Measurements from ENCODE around the gene SOX30.
A peak's percentile ranks its signal among the peaks of the same experiment; 100 is the strongest.

The SOX30 gene

DNA sequence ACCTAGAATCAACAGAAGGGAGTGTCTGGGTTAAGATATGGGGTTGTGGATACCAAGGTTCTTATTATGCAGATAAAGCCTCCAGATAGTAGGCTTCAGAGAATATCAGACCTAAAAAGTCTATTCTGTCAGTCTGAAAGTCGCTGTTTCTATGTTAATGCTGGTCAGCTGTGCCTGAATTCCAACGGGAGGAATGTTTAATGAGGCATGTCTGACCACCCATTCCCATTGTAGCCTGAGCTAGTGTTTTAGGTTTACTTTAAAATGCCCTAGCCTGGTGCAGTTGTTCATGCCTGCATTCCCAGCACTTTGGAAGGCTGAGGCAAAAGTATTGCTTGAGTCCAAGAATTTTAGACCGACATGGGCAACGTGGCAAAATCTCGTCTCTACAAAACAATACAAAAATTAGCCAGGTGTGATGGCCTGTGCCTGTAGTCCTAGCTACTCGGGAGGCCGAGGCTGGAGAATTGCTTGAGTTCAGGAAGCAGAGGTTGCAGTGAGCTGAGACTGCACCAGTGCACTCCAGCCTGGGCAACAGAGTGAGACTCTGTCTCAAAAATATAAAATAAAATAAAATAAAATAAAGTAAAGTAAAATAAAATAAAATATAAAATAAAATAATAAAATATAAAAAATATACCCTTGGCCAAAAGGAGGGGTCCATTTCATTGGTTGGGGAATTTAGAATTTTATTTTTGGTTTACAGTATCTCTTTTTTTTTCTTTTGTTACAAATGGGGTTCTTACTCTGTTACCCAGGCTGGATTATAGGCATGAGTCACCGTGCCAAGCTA lies 7.8 kb upstream of the SOX30 start:
- DNase-seq, result no peak

DNA sequence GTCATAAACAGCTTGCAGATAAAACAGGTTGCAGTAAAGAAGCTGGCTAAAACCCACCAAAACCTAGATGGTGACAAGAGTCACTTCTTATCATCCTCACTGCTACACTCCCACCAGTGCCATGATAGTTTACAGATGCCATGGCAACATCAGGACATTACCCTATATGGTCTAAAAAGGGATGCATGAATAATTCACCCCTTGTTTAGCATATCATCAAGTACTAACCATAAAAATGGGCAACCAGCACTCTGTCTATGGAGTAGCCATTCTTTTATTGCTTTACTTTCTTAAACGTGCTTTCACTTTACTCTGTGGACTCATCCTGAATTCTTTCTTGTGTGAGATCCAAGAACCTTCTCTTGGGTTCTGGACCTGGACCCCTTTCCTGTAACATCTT lies 6.7 kb upstream of the SOX30 start:
- no peak for DNase-seq

DNA sequence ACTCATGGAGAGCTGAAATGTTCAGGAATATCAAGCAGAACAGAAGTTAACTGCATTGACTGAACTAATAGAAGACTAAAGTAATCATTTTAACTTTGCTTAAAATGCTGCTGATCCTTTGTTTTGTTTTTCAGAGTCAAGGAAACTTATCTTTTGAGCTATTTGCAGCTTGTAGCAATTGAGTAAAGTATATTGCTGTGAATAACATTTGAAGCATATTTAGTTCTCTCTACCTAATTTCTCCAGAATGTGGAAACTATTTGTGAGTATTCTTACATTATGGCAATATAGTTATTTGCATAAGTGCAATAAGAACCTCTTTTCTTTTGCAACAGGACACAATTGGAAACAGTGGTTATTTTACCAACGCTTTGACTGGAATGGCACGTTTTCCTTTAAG lies 5.3 kb upstream of the SOX30 start:
- peak; percentile 14 for DNase-seq

DNA sequence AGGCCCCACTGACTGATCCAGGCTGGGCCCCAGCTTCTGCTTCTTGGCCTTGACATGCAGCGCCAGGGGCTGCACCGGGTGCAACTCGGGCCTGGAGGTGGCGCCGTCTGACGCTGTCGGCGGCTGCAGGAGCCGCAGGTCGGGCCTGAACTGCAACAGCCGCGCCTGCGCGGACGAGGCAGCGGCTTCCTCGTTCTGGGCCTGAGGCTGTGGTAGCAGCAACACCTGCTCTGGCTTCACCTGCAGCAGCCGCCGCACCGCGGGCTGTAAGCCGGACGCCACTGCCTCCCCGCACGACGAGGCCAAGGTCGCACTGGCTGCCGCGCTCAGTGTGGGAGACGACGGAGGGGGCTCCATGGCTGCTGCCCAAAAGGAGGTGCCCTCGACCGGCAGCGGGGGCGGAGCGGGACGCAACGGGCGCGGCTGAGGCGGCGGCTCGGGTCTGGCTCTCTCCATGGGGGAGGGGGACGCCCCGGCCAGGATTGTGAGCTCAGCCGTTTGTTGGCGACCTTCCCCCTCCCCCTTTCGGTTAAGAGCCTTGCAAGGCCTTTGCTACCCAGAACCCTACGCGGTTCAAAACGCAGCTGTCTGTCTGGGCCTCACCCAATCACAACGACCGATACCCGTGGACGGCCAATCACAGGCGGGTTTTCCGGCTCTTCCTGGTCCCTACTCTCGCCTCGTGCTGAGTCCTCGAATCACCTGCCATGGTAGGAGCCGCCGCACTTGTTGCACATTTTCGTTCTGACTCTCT lies 438 bp downstream of the SOX30 start:
- no peak for DNase-seq

DNA sequence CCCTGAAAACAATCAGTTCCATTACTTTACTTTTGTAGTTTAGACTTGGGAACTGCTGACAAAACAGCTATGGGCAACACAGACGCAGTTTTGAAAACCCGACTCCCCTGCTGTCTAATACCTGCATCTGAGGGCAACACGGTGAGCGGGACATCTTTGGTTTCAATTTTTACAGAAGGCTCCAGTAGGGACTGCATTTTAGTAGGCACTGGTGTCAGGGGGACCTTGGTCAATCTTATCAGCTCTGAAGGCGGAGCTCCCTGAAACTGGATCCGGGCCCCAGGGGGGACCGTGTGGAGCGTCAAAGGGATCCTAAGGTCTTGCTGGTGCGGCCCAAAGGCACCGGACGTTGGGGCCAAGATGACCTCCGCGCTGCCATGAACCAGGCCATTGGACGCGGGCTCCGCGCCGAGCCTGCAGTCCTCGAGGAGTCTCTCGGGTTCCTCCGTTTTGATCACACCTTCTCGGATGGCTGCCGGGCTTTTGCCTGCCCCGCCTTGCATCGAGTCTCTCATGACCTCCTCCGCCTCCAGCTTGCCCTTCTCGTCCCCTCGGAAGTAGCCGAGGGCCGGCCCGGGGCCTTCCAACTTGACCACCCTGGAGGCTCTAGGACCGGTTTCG lies 1.1 kb downstream of the SOX30 start:
- no peak for DNase-seq

DNA sequence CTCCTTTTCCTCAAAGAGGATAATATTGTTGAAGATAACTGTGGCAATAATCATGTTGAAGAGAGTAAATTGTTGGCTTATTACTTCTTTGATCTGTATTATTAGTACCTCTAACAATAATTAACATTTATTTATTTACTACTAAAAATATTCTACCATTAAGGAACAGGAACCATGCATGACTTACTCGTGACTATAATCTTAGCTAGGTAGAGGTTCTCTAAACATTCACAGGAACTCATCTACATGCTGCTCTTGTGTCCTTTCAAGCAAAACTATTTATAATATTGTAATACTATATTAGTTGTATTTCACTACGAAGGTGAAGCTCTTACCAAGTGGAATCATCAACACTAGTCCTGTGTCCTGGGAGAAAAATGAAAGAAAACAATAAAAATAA lies 3.1 kb downstream of the SOX30 start:
- DNase-seq, result no peak

DNA sequence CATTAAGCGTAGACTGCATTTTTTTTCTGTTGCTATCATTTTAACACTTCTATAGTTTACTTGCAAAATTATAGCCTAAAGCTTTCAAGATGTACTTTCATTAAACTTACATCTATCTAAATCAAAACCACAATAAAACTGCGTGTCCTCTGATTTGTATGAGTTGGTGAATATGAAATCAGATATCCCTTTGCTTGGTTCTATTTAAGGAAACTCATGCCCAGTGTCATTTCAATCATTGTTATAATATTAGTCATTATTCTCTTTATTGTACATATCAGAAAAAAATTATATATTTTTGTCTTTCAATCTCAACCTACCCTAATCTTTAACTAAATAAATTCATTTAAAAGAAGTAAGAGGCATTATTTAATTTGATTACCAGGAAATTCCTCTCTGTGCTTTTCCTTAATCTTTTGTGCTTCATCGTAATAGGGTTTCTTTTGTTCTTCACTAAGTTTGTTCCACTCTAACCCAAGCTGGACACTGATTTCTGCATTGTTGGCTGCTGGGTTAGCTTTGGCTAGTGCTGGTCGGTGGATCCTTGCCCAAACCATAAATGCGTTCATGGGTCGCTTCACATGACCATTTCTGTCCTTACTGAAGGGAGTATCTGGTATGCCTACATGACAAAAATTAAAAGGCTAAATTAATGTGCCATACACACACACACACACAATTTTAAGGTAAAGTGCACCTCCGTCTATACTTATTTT lies 3.8 kb downstream of the SOX30 start:
- no peak for DNase-seq

DNA sequence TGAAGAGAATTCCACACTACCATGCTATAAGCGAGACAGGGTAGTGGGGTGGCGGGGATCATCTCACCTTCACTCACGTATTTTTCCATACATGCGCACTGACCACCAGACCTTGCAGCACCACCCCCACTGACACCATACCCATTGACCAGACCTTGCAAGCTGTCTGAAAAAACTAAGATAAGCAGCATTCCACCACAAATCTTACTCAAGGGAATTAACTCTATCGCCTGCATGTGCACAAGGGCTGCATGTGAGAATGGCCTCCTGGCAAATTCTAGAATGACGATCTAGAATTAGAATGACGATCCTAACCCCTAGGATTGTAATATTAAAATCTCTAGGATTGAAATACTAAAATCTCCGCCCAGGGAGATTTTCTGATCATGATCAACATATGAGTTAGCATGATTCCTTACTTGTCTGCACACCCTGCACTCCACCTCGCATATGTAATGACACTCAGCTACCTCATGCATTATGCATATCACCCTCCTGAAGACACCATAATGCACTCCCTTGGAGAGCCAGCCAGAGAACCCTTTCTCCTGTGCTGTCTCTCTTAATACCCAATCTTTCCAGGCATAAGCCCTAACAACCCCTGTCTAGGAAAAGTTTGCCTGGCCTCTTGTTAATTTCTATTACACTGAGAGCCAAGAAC lies 11.7 kb downstream of the SOX30 start:
- DNase-seq, result no peak

DNA sequence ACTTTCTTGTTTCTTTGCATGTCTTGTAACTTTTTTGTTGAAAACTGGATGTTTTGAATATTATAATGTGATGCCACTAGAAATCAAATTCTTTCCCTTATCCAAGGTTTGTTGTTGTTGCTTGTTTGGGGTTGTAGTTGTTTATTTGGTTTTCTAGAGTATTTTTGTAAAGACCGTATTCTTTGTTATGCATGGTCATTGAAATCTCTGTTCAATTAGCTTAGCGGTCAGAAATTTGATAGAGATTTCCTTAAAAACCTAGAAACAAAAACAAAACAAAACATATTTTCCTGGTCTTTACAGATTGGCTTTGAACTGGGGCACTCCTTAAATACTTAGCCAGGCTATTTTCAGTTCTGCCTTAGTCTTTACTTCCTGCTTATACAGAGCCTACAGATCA lies 21.9 kb downstream of the SOX30 start:
- DNase-seq, result no peak

DNA sequence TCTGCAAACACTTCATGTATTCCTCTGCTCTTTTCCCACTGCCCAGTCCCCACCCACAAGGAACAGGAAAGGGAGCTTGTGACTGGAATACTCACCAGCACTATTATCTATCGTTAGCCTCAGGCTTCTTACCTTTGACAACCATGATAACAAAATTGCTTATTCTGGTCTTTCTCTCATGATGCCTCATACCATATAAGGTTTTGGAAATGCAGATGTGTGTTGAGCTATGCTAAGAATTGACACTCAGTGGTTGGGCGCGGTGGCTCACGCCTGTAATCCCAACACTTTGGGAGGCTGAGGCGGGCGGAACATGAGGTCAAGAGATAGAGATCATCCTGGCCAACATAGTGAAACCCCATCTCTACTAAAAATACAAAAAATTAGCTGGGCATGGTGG lies 25.4 kb downstream of the SOX30 start:
- DNase-seq, result no peak

DNA sequence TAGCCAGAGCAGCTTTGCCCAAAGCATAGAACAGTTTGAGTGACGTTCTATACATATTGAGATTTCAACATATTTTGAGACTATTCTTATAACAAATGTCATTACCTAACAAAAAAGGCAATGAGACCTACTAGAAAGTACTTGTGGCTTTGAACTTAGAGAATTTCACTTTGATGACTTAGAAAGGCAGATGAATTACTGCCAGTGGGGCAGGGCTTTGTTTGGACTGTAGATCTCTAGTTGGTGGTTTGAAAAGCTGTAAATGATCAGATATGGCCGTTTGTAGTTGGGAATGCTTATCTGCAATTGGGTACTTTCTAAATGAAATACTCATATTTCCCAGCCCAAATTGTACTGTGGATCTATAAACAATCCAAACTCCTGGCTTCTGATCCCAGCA lies 28.1 kb downstream of the SOX30 start:
- peak; percentile 22 for DNase-seq

DNA sequence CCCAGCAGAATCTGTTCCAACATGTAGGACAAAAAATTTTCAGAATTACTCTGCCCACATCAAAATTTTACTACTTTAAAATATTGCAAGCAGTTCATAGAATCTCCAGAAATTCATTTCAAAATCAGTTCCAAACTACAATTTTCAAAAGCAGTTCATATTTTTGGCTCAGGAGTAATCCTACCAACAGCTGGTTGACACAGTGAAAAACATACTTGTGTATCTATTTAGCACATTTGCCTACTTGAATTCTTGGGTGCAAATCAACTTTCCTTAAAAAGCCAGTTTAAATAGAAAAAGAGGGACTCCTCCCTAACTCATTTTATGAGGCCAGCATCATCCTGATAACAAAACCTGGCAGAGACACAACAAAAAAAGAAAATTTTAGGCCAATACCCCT lies 31.5 kb downstream of the SOX30 start:
- no peak for DNase-seq

DNA sequence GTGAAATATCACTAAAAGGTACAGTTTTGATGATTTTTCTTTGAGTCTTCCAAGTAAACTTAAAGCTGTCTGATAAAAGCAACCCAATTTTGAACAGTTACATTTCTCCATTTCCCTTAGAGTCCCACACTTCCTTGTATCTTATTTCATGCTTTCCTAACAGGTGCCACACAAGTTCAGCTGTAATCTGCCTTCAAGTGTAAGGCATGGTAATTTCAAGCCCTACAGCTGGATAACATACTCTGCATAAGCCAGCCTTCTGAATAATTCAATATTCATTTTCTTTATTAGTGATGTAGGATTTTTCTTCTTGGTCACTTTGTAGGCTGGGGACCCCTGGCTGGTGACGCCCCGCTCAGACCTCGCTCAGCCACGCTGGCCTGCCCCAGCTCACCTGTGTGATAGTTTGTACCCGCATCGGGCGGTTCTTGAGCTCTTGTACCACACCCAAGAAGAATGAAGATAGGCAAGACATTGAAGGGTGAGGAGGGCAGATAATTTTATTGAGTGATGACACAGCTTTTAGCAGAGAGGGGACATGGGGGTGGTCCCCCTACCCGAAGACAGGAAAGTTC lies 34.0 kb downstream of the SOX30 start:
- no peak for DNase-seq

DNA sequence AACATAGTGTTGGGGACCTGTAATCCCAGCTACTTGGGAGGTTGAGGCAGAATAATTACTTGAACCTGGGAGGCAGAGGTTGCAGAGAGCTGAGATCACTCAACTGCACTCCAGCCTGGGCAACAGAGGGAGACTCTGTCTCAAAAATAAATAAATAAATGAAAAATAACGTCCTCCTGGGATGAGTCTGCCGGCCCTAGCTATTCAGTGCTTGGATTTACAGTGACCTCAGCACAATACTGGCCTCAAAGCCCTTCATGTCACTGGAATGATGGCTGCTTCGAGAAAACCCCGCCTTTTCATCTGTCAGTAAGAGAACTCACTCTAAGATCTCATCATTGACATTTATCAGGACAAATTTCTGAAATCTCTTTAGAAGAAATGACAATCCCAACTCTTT lies 35.5 kb downstream of the SOX30 start:
- DNase-seq, result no peak

DNA sequence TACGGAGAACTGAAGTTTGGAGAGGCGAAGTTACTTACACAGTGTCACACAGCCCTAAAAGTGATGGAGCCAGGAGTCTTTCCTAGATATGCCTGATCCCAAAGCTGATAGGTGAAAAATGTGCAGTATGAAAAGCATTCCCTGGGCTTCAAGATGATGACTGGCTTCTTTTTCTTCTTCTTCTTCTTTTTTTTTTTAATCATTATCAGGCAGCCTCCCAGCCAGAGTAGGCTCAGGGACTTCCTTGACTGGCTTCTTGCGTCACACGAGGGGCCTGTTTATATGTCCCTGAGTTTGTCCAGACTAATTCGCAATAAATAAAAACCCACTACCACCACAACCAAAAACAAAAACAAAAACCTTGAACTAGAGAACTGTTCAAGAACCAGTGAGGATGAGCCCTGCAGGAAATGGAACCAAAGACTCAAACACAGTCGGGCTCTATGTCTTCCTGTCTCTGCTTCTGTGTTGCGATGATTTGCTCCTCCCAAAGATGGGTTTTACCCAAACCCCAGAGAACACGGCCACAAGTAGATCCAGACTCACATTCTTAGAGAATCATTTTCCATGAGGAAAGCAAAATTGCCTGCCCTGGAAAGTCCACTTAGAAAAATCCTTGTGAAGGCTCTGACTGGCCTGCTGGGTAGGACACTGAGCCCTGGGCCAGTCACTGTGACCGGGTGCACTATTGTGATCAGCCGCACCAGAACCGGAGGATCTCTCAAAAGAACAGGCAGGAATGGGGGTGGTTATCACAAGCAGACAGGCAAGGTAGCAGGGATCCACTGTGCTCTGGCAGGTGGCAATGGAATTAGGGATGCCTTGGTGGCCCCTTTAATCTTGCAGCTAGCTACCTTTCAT lies 38.6 kb downstream of the SOX30 start:
- peak; percentile 35 for DNase-seq

DNA sequence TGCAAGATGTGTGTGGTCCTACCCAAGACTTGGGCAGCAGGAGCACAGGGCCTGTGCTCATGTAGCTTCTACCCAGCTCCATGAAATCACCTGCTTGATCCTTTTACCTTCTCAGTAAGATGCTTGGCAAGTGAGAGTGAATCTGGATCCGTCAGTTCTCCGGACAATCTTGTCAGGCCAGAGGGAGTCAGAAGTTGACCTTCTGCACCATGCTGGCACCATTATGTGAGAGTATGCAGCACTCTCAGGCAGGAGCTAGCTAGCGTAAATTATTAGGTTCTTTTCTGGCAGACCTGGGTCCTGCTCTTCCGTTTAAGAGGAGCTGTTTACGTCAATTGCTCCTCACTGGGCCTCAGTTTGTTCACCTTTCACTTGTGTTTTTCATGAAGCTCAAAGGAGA lies 39.7 kb downstream of the SOX30 start:
- DNase-seq, result no peak

DNA sequence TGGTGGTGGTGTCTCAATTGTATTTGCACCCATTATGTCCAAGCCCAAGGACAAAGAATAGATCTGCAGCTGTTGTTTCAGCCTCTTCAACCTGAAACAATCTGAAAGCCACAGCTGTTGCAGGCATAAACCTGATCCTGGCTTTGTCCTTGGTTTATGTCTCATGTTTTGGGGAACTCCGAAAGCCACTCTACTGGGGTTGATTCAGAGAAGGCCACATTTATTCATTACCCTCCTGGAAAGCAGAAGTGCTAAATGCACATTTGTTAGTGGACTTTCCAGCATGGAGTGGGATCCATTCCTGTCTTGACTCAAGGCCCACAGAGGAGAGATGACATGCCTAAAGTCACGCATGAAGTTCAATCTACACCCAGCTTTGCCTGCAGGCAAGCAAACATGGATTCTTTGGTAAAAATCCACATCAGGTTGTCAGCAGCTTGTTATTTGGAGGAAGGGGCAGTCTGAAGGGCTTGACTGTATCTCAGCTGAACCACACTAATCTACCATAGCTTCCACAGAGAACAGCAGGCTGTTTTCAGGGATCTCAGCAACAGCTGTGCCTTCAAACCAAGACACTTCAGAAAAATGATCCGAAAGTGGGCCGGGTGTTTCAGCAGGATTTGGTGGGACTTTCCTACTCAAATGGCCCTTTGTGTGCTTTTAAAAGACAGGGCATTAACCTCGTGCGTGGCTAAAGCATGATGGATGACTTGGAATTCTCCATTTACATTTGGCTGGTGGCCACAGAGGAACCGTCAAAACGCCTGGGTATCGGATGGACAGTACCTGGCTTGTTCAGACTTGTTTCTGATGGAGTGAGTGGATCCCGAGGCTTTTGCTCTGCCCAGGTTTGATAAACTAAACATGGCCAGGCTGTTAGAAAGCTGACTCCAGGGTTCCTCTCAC lies 40.4 kb downstream of the SOX30 start:
- peak; percentile 24 for DNase-seq

DNA sequence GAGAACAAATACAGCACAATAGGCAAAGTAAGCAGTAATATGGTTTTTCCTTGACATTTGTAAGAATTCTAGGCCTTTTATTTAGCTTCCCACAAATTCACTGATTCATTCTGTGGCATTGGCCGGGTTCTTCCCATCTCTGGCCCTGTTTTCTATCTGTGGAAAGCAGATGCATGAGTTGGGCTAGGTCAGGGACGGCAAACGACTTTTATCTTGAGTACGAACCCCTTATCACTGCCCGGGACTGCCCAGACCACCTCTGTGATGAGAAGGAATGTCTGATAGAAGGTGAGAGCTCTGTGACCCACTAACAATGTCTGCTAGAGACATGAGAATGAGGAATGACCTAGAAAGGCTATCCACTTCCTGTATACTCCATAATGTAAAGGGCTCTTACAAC lies 41.2 kb downstream of the SOX30 start:
- peak; percentile 71 for DNase-seq

DNA sequence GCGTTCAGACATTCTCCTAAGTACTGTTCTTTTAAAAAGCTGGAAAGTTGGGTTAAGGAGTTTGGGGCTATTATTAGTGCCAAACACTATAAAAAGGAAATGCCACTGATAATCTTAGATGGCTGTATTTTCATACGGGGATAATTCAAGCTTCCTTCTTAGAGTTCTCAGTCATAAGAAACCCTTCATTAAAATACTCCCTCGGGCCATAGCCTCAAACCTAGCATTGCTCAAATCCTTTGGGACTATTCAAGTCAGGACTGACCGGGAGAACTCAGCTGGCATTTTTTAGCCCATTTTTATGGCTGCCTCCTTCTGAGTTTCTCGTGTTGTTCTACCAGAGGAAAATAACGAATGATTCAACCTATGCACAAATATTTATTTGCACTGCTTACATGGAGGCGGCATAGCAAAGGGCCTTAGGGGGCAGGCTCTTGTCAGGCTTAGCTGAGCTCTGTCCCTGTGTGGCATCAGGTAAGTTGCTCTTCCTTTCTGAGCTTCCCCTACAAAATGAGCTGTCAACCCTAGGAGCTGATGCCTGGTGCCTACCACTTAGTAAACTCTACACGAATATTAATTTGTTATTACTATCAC lies 43.2 kb downstream of the SOX30 start:
- no peak for DNase-seq
